ENCODE data around the gene ESM1.

Gene ESM1

DNA sequence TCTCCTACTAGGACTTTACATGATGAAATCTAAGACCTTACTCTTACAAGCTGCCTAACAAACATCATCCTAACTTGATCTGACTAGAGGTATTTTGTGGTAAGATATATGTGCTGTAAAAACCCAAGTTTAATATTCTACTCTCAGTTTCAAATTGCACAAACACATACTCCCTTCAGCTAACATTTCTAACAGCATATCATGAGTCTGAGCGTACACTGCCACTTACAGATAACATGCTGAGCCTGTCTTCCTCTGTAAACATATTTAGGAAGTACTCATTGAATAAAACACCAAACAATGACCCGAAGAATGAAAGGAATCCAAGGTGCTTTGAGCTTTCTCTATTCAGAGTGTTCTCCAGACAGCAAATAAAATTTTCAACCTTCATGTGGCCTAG is 7.9 kb upstream of the ESM1 start:
- Histone ChIP-seq H3K4me1 (ENCODE audit: insufficient read depth, low read length, poor library complexity, severe bottlenecking) (peaks cover 21% of the 10 kb centered on the region), H3K27me3 (ENCODE audit: insufficient read depth, low read length, poor library complexity, severe bottlenecking) (no peaks in the 10 kb centered on the region), H3K36me3 (ENCODE audit: insufficient read depth, low read length) (no peaks in the 10 kb centered on the region), H4K20me1 (ENCODE audit: insufficient read depth, low read length, poor library complexity, severe bottlenecking) (no peaks in the 10 kb centered on the region), H3K4me2 (ENCODE audit: low read depth, low read length, poor library complexity, severe bottlenecking) (no peak overlapping the region), H3K79me2 (ENCODE audit: insufficient read depth, low read length) (no peaks in the 10 kb centered on the region), H3F3A (ENCODE audit: low read depth) (no peaks in the 10 kb centered on the region), H2AFZ (ENCODE audit: low read length) (no peak overlapping the region), H3K9me2 (replicated peaks; ENCODE audit: low read depth, low read length) (no peaks in the 10 kb centered on the region), H3K9ac (ENCODE audit: low read depth, low read length, poor library complexity, severe bottlenecking) (no peak overlapping the region), H3K4me3 (ENCODE audit: low read length, poor library complexity, severe bottlenecking) (no peak overlapping the region), H3K9me3 (ENCODE audit: insufficient read depth, low read depth, low read length) (no peaks in the 10 kb centered on the region)
- TF ChIP-seq, protein P1, sequence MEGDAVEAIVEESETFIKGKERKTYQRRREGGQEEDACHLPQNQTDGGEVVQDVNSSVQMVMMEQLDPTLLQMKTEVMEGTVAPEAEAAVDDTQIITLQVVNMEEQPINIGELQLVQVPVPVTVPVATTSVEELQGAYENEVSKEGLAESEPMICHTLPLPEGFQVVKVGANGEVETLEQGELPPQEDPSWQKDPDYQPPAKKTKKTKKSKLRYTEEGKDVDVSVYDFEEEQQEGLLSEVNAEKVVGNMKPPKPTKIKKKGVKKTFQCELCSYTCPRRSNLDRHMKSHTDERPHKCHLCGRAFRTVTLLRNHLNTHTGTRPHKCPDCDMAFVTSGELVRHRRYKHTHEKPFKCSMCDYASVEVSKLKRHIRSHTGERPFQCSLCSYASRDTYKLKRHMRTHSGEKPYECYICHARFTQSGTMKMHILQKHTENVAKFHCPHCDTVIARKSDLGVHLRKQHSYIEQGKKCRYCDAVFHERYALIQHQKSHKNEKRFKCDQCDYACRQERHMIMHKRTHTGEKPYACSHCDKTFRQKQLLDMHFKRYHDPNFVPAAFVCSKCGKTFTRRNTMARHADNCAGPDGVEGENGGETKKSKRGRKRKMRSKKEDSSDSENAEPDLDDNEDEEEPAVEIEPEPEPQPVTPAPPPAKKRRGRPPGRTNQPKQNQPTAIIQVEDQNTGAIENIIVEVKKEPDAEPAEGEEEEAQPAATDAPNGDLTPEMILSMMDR (conservative IDR thresholded peaks at IDR 0.05; ENCODE audit: low read length): no peak
- TF ChIP-seq EZH2phosphoT487 (IDR thresholded peaks at IDR 0.05; ENCODE audit: borderline replicate concordance): no peak

DNA sequence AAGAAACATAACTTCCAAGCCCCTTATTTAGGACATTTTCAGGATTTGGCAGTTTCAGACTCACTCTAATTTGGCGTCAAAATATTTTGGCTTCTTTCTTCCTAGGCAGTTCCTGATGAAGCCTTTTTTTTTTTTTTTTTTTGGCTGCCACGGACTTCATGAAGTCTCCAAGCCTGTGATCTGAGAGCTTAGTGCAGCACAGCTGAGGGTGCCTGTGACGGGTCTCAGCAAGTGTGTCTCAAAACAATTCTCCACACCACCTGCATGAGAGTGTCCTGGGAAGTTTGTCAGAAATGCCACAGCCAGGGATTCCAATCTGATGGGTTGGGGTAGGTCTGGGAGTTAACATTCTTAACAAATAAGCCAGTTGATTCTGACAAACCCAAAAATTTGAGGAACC is 6.0 kb upstream of the ESM1 start:
- Histone ChIP-seq H3K9ac (ENCODE audit: low read depth, low read length, poor library complexity, severe bottlenecking) (no peak overlapping the region), H3K9me3 (ENCODE audit: insufficient read depth, low read depth, low read length) (no peaks in the 10 kb centered on the region), H3K9me2 (replicated peaks; ENCODE audit: low read depth, low read length) (no peaks in the 10 kb centered on the region), H3K4me1 (ENCODE audit: insufficient read depth, low read length, poor library complexity, severe bottlenecking) (peaks cover 25% of the 10 kb centered on the region), H2AFZ (ENCODE audit: low read length) (no peak overlapping the region), H3K79me2 (ENCODE audit: insufficient read depth, low read length) (no peaks in the 10 kb centered on the region), H3K4me3 (ENCODE audit: low read length, poor library complexity, severe bottlenecking) (no peak overlapping the region), H3F3A (ENCODE audit: low read depth) (no peaks in the 10 kb centered on the region), H4K20me1 (ENCODE audit: insufficient read depth, low read length, poor library complexity, severe bottlenecking) (no peaks in the 10 kb centered on the region), H3K4me2 (ENCODE audit: low read depth, low read length, poor library complexity, severe bottlenecking) (no peak overlapping the region), H3K36me3 (ENCODE audit: insufficient read depth, low read length) (no peaks in the 10 kb centered on the region), H3K27me3 (ENCODE audit: insufficient read depth, low read length, poor library complexity, severe bottlenecking) (no peaks in the 10 kb centered on the region)
- TF ChIP-seq, protein P1 (conservative IDR thresholded peaks at IDR 0.05; ENCODE audit: low read length): no peak
- TF ChIP-seq EZH2phosphoT487 (IDR thresholded peaks at IDR 0.05; ENCODE audit: borderline replicate concordance): no peak

DNA sequence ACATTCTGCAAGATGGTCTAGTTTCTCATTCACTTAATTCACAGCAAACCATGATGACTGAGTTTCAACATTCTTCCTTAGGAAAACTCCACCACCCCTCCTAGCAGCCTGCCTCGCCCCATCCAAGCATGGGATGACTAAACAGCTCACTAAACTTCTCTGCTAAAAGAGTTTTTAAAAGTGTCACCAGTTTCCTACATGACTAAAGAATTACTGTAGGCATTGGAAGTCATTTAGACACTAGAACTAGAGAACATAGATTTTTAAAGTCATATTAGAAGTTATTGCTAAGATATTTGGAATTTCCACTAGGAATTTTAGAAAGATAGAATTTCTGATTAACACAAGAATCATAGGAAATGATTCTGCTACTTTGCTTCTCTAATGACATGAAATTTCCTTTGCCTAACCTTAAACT is 5.5 kb upstream of the ESM1 start:
- no peaks in the 10 kb centered on the region for H3K79me2 ChIP-seq (ENCODE audit: insufficient read depth, low read length)
- H3K4me2 ChIP-seq (ENCODE audit: low read depth, low read length, poor library complexity, severe bottlenecking): no peak overlapping the region
- TF ChIP-seq EZH2phosphoT487 (IDR thresholded peaks at IDR 0.05; ENCODE audit: borderline replicate concordance): no peak
- TF ChIP-seq, protein P1 (conservative IDR thresholded peaks at IDR 0.05; ENCODE audit: low read length): no peak

More for the DNA sequence above, 5.5 kb upstream of the ESM1 start:
- H2AFZ ChIP-seq (ENCODE audit: low read length): no peak overlapping the region
- H3K9ac ChIP-seq (ENCODE audit: low read depth, low read length, poor library complexity, severe bottlenecking): no peak overlapping the region
- H3K9me2 ChIP-seq (replicated peaks; ENCODE audit: low read depth, low read length): no peaks in the 10 kb centered on the region
- H3K4me3 ChIP-seq (ENCODE audit: low read length, poor library complexity, severe bottlenecking): no peak overlapping the region
- no peaks in the 10 kb centered on the region for H4K20me1 ChIP-seq (ENCODE audit: insufficient read depth, low read length, poor library complexity, severe bottlenecking)
- no peaks in the 10 kb centered on the region for H3K9me3 ChIP-seq (ENCODE audit: insufficient read depth, low read depth, low read length)
- H3K27me3 ChIP-seq (ENCODE audit: insufficient read depth, low read length, poor library complexity, severe bottlenecking): no peaks in the 10 kb centered on the region
- no peaks in the 10 kb centered on the region for H3K36me3 ChIP-seq (ENCODE audit: insufficient read depth, low read length)
- H3K4me1 ChIP-seq (ENCODE audit: insufficient read depth, low read length, poor library complexity, severe bottlenecking): peaks cover 25% of the 10 kb centered on the region
- no peaks in the 10 kb centered on the region for H3F3A ChIP-seq (ENCODE audit: low read depth)

Data from Loucy (cell line).